HG03025 (cell line): ENCODE results near the gene TFG.

ENCODE experiments used
- ATAC-seq: cut with Tn5 transposase; IDR thresholded peaks from one replicate; pipeline ENCODE4 v1.9.1; 2021; ENCODE audit warnings: mild to moderate bottlenecking, moderate library complexity; ENCODE audit not compliant: unreplicated experiment, low FRiP score

The TFG gene

DNA sequence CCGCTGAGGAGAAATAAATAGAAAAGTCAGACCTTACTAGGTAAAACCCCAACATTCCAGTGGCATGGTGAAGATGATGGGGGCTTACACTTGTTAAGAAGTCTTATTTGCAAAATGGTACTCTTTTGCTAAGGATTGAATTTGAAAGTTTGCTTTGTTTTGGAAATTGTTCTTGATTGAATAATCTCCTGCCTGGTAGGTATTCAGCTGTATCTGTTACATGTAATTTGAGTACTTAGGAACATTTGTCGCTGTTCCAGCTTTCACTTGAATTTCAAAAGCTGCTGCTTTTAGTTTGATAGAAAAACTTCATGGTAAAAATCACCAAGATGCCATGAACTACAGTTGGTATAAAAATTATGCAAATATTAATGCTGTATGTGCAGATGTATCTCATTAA lies 44.6 kb downstream of the TFG start:
- no peak for ATAC-seq

DNA sequence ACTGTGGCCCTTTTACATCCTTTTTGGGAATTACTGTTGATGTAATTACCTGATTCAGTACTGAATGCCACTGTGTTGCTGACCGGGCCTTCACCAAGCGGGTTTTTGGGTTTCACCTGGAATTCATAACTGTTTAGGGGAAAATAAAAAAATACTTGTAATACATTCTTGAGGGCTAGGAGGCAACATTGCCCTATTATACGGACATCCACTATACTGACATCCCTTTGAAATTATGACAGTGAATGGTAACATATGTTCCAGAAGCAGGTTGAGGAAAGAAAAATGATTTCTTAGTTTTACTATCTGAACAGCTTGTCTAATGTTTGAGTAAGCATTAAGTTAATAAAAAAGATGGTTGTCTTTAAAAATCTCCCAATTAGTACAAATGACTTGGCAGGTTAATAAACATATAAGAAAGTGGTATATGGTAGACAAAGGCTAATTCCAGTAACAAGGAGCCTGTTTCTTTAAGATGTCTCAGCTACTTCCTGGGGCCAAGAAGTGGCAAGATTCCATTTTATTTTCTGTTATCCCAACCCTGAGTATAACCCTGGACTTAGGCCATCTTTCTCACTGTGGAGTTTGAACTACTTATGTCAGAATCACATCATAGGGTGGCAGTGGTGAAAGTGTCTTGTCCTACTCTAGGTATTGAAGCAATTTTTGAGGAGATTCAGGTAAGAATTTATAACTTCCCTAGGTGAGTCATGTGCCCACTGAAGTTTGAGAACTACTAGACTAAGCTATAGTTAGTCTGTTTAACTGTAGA lies 45.5 kb downstream of the TFG start:
- no peak for ATAC-seq

DNA sequence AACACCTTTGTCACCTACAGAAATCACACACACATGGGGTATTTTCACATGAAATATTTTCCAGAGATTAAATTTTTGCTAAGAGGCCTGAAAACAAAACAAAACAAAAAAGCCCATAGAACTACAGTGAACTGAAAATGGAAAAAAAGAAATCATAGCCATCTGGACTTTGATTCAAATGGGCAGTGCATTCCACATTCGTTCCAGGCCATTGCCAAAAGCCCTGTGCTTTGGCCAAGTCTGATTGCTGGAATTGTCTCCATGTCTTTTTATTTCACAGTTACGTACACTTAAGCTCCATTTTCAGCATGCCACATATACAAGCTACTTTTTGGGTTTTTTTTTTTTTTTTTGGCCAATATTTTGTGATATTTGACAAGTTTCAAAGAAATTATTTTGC lies 47.1 kb downstream of the TFG start:
- ATAC-seq, result no peak

DNA sequence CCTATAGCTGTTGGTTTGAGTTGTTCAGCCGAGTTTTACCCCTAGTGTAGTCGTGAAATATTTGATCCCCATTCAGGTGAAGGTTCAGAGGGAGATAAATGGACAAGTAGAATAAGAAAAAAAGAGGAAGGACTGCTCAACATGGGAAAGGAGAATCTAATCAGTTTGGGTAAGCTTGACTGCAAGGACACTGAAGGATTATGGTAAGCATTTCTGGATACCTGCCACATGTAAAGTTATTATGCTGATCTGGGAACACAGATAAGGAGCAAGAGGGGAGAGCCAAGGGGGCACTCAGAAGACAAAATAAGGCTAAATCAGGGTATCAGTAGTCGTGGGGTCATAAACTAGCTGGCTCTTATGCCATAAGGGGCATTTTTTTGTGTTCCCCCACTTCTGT lies 49.9 kb downstream of the TFG start:
- no peak for ATAC-seq

DNA sequence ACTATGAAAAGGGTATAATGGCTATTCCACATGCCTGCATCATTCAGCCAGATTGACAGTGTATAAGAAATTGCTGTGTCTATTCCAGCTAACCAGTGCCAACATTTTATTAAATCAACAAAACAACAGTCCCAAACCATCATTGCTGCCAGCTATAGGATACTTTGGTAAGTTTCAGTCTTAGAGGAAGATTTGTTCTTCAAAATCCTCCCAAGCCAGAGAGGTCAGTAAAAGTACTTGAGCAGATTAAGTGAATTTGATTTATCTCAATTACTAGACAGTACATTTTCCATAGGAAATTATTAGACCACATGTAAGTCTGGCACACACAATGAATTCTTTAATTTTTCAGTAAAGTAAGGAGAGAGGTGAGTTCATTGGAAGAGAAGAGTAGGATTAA lies 50.7 kb downstream of the TFG start:
- no peak for ATAC-seq

DNA sequence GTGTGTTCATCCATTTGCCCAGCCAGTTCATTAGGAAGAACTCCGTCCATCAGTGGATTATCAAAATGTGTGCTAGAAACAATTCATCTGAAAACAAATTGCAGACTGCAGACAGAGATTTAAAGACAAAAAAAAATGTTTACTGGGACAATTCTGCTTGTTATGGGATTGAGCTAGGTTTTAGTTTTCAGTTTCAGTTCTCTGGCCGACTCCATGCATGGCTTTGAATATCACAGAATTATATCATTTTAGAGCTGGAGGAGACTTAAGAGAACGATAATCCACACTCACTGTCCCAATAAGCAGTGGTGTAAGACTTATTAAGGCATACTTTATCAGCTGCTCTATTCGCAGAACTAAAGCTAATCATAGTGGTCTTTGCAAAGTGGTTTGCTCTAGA lies 51.1 kb downstream of the TFG start:
- ATAC-seq, result no peak

DNA sequence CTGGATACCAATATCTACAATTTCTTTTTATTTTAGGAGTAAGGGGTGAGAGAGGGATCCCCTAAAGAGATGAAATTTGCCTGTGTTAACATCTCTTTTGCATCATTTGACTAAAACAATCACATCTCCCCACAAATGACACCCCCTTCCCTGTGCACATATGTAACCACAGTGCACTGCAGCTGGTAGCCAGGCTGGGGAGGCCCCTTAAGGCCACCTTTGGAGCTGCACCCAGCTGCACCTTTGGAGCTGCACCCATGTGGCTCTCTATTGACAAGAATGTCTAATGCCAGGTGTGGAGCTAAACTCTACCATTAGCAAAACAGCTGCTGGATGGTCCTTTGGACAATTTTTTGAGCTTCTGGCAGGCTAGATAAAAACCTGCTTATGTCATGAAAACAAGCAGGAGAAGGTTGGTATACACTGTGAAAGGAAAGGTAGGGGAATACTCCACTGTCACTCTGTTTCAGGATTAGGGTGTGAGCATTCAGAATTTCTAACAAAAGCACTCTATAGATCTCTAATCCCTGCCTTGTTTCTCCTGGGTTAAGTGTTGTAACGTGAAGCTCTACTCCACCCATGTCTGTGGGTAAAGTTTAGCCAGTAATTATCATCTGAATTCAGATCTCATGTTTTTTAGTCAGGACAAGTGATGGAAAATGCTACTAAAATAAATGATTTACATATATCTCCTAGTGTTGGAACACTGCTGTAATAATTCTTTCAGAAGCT lies 52.1 kb downstream of the TFG start:
- ATAC-seq, result peak; percentile 85

DNA sequence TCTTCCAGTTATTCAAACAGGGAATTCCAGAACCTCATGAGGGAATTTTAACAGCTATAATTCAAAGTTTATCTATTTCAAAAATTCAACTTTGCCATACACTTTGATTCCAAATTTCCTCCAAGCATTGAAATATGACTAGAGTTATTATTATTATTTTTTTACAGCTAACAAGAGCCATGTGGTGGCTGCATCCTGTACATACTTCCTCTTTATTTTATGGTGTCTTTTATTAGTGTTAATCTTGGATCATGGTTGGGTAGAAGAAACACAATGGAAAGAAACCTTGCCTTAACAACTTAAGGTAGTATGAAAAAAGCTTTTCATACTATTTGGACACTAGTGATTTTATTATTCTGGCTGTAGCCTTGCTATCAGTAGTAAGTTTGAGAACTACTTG lies 52.7 kb downstream of the TFG start:
- no peak for ATAC-seq

DNA sequence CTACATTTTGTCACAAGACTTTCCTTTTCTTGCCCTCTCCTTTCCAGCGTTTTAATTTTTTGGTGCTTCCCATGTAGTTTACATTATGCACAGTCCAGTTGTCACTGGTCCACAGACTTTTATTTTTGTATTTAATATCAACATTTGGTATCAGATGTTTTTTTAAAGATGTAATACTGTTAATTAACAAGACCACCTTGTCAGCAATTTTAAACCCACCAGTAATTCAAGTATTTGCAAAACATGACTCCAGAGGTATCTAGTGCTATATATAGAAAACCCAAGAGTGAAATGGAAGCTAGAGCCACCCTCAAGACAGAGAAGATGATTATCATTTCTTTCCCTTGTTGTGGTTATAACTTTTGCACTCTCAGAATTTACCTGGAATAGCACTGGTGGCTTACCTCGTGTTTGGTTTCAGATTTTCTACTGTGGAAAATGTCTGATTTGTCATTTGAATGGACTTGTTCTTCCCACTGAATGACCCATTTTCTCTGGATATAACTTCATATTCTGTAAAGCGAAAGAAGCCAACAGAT lies 56.2 kb downstream of the TFG start:
- no peak for ATAC-seq

DNA sequence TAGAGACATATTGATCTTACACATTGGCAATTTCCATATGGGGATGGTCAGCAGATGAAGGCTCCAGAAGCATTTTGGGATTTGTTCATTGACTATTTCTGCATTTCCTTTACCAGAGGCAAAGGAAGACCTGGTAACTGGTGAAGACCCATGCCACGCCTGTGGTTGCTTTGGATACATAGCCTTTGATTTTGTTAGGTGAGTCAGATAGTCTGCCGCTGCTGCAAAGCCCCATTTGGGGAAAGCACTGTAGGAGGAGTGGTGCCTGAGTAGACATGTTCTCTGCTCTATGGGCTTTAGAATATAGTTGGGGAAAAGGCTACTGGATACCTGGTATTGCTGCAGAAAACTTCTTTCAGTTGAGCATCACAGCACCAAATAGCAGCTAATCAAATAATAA lies 56.8 kb downstream of the TFG start:
- ATAC-seq, result no peak

DNA sequence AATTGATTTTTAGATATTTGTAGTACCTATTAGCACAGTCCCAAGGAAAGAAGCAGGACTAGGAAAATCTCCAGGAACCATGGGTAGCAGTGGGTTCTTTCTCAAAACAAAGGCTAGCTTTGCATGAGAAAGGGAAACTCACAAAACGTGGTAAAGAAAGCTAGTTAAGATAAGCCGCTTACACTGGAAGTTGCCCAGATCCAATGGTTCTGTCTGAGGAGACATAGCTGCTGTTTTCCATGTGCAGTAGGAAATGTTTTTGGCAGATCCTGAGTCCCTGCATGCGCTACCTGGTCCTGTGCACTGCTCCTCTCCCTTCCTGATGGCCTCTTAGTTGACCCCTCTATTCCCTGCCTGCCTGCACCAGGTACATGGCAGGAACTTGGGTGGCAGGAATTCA lies 60.4 kb downstream of the TFG start:
- no peak for ATAC-seq

DNA sequence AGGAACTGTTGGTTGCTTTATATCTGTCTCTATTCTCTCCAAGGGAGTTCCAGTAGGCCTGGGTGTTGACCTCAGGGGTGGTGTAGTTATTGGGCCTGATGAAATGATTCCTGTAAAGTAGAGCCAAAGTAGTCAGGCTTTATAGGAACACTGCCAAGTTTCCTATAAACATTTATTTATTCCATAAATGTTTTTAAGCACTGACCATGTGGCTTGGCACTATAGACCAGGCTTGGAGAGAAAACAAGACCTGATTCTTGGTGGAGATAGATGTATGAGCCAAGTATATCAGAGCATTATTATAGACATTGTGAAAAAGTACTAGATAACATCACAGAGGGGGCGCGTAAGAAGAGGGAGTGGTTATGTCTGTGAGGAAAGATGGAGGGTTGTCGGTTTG lies 65.9 kb downstream of the TFG start:
- ATAC-seq, result no peak

DNA sequence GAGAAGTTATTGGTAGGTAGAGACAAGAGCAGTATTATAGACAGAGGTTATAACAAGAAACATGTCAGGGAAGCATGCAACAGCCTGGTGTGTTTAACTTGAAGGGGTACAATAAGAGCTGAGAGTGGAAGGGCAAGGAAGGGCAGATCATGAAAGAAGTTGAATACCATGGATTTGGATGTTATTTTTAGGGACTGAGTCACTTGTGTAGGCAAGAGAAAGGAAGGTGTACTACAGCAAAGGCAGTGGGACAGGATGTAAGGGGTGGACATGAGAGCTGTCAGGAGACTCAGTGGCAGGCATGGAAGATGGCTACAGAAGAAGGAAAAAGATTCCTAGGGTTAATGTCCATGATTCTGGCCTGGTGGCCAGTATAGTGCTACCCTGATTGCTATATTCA lies 66.4 kb downstream of the TFG start:
- no peak for ATAC-seq

DNA sequence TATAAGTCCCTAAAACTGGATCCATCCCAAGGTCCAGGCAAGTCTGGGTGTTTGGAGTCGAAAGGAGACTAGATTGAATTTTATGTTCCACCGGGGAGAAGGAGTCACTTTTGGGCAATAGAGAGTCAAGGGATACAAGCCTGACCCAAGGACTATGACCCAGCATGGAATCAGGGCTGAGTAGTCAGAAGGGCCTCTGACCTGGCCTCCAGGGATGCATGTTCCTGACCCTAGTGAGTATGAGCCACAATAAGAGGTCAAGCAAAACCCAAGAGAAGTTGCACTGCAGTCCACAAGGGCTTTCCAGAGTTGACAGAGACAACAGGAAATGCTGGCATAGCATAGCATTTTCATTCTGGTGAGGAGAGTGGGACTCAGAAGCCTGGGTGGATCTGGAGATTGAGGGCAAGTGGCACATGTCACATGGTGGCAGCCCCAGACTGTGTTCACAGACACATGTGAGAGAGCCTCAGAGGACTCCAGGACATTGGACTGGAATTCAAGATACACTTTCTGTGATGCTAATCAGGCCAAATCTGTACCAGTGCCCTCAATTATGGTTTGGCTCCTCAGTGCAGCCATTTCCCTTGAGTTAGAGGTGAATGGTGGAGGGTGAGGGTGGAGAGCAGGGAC lies 66.9 kb downstream of the TFG start:
- no peak for ATAC-seq

DNA sequence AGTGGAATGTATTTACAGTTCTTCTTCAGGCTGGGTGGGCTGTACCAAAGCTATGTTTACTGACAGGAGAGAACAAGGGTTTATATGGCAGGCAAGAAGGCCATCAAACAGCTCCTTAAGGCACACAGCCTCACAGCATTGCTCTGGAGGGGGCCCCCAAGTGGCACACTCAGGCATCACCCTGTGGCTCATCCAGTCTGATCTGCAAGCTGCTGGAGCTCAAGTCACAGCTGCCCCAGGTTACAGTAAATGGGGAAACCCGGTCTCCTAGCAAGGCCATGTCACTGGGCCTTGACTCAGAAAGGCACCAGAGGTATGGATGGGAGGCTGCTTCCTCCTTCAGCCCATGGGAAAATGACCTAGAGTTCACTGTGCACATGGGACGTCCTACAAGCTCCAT lies 67.5 kb downstream of the TFG start:
- no peak for ATAC-seq

DNA sequence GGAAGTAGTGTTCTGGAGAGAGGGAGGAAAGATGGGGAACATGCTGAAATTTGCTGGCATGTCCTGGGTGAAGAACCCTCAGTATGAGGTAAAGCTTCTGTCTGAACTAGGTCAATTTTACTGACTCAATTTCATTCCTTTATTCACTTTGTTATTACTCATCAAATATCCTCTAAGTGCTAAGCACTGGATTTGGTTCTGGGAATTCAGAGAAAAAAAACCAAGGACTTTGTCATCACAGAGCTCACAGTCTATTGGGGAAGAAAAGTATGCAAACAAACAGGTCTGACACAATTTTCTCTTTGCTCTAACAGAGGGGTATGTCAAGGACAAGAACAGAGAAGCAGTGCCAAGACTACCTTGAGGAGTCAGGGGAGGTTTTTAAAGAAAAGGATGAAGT lies 68.0 kb downstream of the TFG start:
- no peak for ATAC-seq

DNA sequence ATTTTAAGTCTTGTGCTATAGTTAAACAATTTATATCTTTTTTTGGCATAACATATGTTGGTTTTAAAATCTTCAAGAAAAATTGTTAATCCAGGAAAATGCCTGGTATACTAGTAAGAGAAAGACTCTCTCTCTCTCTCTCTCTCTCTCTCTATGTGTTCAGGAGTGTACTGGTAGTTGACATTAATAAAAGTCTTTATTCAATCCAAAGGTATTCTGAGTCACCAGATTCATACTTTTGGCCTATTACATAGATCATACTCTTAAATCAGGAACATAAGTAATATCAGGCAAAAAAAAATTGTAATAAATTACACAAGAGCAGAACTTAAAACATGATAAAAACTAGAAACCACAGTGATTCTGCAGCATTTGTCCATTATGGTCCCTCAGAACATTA lies 70.2 kb downstream of the TFG start:
- no peak for ATAC-seq

DNA sequence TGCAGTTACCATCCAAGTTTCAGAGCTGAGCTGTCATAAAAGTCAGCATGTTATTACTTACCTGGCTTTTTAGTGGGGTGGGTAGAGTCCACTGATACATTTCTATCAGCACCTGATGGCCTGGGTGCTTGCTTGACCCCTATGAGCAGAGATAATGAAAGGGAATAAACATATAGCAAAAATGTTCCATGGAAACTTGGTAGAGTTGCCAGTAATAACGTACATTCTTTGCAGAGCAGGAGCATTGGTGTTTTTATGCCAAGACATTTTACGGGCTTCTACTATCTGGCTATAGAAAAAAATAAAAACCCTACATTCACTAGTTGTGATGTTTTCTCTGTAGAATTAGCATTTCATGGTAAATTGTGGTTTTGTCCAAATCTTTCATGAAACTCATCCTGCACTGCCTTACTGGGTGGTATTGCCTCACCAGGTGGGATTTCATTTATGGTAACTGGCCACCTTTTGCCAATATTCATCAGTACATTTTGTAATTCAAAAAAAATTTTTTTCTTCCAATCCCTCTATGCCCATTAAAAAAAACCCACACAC lies 70.9 kb downstream of the TFG start:
- ATAC-seq, result no peak

DNA sequence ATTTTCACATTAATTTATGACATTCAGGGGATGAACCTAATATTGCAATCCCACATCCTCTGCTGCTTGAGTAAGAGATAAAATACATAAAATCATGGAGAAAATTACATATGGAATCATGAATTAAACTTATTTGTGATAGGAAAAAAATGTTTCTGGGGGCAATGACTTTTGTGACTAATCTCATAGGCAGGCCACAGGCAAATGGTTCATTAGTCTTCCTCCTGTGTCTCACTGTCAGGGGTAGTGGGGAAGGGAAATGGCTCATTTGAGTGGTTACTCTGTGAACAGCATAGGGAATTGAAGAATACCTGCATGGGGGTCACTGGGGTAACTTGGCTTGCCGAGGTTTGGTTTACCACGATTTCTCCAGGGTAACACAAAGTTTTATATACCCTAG lies 72.0 kb downstream of the TFG start:
- ATAC-seq, result no peak

DNA sequence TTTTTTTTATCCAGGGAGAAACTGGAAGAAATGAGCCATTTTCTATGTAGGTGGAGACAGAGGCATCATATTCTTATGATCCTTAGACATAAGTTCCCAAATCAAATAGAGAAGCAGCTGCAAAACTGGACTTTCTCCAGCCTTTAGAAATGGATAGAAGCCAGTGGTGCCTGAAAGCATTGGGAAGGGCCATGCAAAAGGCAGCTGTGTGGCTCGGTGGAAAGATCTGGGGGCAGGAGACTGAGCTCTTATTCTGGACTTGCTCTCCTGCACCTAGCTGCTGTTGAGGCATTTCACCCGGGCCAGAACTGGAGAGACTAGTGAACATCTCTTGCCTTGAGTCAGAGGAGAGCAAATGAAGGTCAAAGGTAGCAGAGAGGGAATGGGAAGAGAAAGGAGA lies 73.1 kb downstream of the TFG start:
- ATAC-seq, result no peak

DNA sequence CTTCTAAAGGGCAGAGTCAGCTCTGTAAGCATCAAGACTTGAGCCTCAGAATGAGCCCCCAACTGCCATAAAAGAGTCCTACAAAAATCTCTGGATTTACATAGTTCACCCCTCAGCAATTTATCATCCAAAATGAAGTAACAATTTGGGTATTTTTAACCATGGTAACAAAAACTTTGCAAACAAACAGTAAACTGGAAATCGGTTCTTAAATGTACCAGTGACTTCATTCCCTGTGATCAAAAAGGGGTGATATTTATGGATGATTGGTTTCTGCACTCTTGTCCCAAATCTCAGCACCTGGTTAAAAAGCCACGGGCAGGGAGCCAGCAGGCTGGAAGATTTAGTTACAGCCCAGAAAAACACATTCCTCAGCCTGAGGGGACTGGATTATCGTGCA lies 73.6 kb downstream of the TFG start:
- no peak for ATAC-seq
